NCI-H187 (cell line): Measurements from ENCODE around the gene NELFCD.
"Not testable (repeated sequence)": the region's sequence is repeated elsewhere in the genome, so short reads cannot be mapped to it uniquely, and the experiment has no call there.

Source experiments
- DNase-seq, 2 experiments: peaks; one replicate each; lab custom pipeline; 2025; lab: John Stamatoyannopoulos, UW

The NELFCD gene

GRCh38 chr20:59026904-59027740 lies 46.1 kb downstream of the NELFCD start:
- DNase-seq, result no peak

- no peak for DNase-seq
These were observed 46.8 kb downstream of the NELFCD start for GRCh38 chr20:59027741-59028320.

- no peak for DNase-seq
These were observed 47.8 kb downstream of the NELFCD start for GRCh38 chr20:59028812-59029211.

GRCh38 chr20:59030911-59031563 lies 50.0 kb downstream of the NELFCD start:
- no peak for DNase-seq

GRCh38 chr20:59031564-59032022 lies 50.5 kb downstream of the NELFCD start:
- DNase-seq, result no peak

GRCh38 chr20:59032023-59032712 lies 51.1 kb downstream of the NELFCD start, which contains the start of gene ATP5F1E:
TSS of gene ATP5F1E (minus strand) at chr20:59032335. CDS start at chr20:59032251, 84 bp downstream.
- peak; percentile 88 to 95 for DNase-seq

- DNase-seq, result peak in 1 of 2 experiments; percentile 80
These were observed 51.6 kb downstream of the NELFCD start for GRCh38 chr20:59032713-59033059.

- no peak for DNase-seq
These were observed 52.0 kb downstream of the NELFCD start for GRCh38 chr20:59033093-59033492.

GRCh38 chr20:59033616-59034165 lies 52.6 kb downstream of the NELFCD start:
- no peak for DNase-seq

GRCh38 chr20:59035381-59035780 lies 54.3 kb downstream of the NELFCD start:
- DNase-seq, result no peak

GRCh38 chr20:59037386-59037785 lies 56.3 kb downstream of the NELFCD start:
- DNase-seq, result no peak

GRCh38 chr20:59039233-59039632 lies 58.2 kb downstream of the NELFCD start:
- no peak for DNase-seq

- no peak for DNase-seq
These were observed 59.6 kb downstream of the NELFCD start for GRCh38 chr20:59040667-59041066.

GRCh38 chr20:59041487-59041886 lies 60.4 kb downstream of the NELFCD start:
- not testable (repeated sequence) for DNase-seq

- no peak for DNase-seq
These were observed 61.2 kb downstream of the NELFCD start, which contains the start of gene PRELID3B for GRCh38 chr20:59042151-59042795. TSS of gene PRELID3B (minus strand) at chr20:59042786. CDS start at chr20:59042730, 56 bp downstream.

GRCh38 chr20:59042796-59043631 lies 62.0 kb downstream of the NELFCD start:
- DNase-seq, result peak; percentile 70 to 93

GRCh38 chr20:59043698-59044097 lies 62.6 kb downstream of the NELFCD start:
- no peak for DNase-seq

GRCh38 chr20:59044295-59044694 lies 63.2 kb downstream of the NELFCD start:
- DNase-seq, result no peak
